ENCODE data around the gene TMEM60.

DNA sequence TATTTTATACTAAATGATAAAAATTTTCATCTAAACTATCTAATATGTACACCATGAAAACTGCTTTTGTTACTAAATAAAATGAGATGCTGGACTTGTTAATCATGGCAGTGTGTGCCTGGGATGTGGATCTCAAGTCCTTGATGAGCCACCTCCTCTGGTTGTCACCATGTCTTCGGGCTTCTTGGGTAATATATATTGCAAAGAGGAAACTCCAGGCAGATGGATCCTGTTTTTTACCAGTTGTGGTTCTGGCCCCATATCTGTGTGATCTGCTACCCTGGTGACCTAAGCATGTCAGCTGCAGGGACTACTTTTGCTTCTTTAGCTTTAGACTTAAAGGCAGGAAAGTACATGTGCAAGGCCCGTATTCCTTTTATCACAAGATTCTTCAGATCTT lies 46.2 kb downstream of the TMEM60 start:
- no peak for TF ChIP-seq POLR2A (IDR thresholded peaks at IDR 0.05)
- TF ChIP-seq, protein P1, sequence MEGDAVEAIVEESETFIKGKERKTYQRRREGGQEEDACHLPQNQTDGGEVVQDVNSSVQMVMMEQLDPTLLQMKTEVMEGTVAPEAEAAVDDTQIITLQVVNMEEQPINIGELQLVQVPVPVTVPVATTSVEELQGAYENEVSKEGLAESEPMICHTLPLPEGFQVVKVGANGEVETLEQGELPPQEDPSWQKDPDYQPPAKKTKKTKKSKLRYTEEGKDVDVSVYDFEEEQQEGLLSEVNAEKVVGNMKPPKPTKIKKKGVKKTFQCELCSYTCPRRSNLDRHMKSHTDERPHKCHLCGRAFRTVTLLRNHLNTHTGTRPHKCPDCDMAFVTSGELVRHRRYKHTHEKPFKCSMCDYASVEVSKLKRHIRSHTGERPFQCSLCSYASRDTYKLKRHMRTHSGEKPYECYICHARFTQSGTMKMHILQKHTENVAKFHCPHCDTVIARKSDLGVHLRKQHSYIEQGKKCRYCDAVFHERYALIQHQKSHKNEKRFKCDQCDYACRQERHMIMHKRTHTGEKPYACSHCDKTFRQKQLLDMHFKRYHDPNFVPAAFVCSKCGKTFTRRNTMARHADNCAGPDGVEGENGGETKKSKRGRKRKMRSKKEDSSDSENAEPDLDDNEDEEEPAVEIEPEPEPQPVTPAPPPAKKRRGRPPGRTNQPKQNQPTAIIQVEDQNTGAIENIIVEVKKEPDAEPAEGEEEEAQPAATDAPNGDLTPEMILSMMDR (IDR thresholded peaks at IDR 0.05) = no peak

Measured in body of pancreas (tissue), 4 donors.